Measurements from ENCODE around the gene CLCNKB.
"Not testable (repeated sequence)": the region's sequence is repeated elsewhere in the genome, so short reads cannot be mapped to it uniquely, and the experiment has no call there.

Gene CLCNKB

DNA sequence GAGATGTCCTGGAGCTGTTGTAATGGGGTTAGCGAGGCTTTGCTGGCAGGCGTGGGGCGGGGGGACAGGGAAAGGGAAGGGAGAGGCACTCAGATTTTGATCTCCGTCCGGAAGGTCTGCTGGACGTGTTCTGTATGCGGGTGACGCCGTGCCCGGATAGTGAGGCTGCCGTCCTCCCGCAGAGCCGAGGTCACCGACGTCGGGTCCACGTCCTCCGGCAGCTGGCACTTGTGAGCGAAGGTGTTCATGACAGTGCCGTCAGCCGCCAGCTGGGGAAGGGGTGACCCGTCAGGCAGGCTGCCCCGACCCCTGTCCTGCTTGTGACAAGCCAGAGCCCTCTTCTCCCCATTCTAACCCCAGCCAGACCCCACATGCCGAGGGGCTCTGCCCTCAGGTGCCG, 28.1 kb upstream of the CLCNKB start:
- no peak for DNase-seq (ENCODE audit: low spot score)

DNA sequence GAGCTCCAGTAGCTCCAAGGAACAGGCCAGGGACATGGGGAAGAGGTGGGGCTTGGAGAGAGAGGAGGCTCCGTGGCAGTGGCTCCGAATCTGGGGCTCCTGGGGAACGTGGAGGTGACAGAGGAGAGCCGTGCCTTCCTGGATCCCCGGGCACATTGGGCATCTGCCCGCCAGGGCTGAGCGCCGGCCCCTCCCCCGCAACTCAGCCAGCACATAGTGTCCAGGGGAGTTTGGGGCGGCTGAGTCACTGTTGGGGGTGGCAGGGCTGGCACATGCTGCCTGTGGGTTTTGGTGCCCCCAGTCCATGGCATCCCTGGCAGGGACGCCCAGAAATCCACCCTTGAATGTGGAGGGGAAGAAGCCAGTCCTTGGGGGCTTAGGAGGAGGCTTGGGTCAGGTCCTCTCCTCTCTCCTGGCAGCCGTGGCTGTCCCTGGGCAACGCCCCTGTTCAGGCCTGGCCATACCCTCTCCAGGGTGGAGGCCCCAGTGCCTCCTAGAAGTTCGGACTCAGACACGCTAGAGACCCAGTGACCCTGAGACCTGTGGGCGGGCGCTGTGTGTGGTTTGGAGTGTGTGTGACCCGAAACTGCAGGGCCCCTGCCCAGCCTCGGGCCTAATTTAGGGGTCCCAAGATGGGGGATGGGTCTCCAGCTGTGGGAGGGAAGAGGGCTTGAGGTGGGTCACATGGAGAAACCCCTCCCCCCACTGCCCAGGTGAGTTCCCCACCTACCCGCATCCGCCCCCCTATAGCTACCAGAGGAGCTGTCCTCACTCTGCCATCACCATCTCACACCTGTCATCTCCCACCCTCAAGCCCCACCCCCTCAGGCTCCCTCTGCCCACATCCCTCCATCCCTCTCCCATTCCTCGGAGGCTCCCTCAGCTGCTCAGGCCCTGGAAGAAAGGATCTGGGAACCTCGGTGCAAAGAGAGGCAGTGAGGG, 27.4 kb upstream of the CLCNKB start:
- no peak for DNase-seq (ENCODE audit: low spot score)

DNA sequence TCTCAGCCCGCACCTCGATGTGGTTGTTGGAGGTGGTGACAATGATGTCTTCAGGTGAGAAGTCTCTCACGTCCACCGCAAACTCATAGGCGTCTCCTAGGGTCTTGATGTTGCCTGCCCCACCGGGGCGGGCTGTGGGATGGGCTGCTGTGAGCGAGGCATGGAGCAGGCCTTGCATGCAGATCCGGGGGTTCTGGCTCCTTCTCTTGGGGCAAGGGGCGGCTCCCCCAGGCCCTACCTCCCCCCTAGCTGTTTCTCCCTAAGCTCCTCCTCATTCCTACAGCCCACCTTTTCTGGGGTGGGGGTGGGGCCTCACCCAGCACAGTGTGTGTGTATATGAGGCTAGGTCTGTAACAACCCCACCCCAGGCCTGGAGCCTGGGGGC, 26.5 kb upstream of the CLCNKB start:
- DNase-seq (ENCODE audit: low spot score) = no peak

DNA sequence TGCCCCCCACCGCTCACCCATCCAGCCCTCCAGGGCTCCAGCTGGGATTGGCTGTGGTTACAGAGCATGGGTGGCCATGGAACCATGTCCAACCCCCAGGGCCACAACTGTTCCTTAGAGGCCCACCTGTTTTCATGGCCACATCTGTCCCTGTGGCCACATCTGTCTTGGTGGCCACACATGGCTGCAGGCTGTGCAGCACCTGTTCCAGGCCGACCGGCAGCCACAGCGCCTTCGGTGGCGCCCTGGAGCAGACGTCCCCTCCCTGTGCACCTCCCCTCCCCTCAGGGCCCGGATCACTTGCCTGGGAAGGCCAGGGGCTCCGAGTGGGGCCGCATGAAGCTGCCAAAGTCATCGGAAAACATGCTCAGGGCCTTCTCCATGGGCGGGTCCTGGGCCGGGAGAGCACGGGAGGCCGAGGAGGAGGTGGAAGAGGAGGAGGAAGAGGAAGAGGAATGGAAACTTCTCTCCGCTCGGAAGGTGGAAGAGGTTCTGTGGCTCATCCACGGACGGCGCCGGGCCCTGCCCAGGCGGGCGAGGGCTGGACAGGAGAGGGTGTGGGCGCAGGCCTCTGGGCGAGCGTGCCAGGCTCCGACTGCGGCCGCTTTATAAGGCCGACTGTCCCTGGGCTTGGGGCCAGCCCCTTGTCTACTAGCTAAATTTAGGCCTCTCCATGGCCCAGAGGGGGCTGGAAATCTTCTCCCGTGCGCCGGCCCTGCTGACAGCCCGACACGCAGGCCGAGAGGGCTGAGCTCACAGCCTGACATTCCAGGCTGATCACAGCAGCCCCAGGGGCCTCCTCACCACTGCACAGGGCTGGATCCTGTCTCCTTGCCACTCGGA, 25.9 kb upstream of the CLCNKB start, which contains the start of gene HSPB7:
Gene HSPB7, minus strand, starts transcription at position 583 of the 843 bp plus-strand sequence. Its CDS starts 80 bp downstream, at position 503.
- peak; percentile 97 for DNase-seq (ENCODE audit: low spot score)

DNA sequence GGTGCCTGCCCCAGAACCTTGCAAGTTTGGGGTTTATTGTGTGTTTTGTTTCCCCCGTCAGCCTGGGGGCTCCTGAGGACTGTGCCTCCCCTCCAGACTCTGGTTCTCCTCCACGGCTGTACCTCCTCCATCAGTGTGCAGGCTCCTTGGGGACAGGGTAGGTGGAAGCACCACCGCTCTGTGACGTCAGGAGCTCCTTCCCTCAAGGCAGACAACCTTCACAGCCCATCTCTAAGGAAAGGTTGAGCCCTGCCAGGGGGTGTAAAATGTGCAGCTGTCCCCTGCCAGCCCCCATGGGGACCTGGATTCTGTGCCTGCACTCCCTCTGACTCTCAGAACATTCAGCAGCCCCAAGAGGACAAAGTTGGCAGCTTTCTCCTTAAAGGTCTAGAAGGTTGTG, 25.3 kb upstream of the CLCNKB start:
- DNase-seq (ENCODE audit: low spot score) = no peak

DNA sequence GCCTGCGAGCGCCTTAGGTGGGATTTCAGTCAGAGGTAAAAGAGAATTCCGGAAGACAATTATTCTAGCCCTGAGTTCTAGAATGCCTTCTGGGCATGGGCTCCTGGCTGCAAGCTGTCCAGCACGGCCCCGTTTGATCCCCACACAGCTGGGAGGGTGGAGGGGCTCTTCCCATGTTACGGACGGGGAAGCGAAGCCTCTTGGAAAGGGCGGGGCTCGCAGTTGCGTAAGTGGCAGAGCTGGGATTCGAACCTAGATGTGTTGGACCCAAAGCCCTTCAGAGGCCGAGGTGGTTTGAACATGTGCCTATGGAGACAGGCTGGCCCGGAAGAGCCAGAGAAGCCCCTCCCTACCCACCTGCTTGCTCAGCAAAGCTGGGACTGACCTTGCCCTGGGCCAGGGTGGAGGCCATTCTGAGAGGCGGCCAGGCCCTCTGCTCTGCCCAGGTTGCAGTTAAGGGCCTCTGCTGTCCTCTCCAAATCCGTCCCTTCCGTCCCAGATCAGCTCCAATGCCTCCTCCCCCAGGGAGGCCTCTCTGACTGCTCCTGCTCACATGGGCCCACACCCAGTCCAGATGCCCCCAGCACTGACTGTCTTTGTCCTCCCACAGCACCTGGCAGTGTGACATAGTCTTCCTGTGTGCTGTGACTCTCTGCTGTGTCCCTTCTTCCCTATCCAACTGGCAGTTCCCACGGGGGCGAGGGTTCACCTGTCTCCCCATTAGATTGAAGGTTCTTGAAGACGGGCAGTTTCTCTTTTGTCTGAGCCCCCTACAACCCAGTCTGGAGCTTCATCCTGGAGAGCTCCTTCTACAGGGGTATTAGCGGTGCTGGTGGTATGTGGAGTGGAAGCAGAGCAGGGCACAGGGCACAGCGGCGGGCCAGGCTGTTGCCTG, 24.6 kb upstream of the CLCNKB start:
- DNase-seq (ENCODE audit: low spot score) = no peak

DNA sequence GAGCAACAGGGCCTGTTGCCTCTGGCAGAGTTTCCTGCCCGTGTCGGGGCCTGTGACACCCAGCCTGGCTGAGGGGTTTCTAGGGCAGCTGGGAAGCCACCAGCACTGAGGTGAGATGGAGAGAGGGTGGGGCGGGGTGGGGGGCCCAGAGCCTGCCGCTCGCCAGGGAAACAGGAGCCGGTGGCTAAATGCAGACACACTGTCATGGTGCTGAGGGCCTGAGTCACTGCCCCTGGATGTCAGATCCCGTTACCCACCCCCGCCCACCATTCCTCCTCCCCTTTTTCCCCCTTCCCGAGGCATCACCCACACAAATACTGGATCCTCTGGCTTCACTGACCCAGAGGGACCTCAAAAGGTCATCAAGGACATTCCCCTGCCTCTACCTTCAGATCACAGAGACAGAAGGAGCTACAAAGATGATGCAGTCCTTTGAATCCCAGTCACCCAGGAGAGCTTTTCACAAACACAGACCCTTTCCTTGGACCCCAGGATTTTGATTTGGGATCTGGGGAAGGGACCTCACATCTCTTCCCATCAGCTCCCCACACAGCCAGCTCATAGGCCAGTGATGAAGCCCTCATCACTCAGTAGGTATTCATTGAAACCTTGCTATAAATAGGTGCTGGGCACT, 23.8 kb upstream of the CLCNKB start:
- no peak for DNase-seq (ENCODE audit: low spot score)

DNA sequence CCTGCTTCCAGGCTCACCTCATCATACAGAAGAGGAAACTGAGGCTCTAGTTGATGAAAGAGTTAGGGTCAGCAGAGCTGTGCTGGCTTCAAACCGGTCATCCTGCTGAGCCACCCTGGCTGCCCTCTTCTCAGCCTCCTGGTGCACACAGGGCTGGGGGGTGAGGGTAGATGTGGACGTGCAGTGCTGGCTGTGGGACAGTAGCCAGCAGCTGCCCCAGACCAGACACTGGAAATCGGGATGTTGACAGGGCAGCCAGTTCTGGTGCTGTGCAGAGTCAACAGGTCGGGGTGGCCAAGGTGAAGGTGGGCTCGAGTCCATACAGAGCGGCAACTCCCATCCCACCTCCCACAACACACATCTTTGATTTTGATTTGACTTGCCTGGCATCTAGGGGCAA, 23.3 kb upstream of the CLCNKB start:
- no peak for DNase-seq (ENCODE audit: low spot score)

DNA sequence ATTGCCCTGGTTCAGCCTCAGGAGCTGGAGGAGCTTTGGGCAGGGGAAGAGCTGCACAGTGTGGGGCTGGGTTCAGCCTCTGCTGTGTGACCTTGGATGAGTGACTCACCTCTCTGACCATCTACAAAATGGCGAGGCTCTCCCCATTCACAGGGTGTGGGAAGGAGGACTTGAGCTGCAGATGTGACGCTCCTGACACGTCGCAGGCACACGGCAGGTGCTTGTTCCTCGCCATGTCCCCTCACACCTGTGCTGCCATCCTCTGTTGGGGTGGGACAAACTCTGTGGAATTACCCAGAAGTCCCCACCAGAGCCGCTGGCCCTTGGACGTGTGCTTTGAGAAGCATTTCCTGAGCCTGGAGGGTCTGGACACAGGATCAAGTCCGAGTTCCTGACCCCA, 22.7 kb upstream of the CLCNKB start:
- not testable (repeated sequence) for DNase-seq (ENCODE audit: low spot score)

DNA sequence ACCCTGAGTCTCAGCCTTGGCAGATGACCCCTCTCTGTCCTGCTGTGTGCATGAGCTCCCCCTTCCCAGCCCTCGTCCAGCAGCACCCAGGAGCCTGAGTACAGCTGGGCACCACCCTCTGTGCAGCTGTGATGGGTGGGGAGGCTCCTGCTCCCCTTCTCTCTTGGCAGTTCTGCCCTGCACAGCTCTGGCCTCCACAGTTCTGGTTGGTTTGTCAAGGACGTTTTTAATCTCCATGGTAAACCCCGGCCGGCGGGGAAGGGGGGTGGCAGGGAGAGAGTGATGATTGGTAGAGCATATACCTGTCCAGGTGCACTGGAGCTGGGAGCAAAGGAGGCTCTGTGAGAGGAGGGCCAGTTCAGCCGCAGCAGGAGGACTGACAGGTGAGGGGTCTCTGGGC, 21.9 kb upstream of the CLCNKB start, which contains the start of gene CLCNKA:
Gene CLCNKA, plus strand, starts transcription at position 356 of the 400 bp plus-strand sequence. CDS start 584 bp downstream, outside the sequence.
- DNase-seq (ENCODE audit: low spot score) = no peak

DNA sequence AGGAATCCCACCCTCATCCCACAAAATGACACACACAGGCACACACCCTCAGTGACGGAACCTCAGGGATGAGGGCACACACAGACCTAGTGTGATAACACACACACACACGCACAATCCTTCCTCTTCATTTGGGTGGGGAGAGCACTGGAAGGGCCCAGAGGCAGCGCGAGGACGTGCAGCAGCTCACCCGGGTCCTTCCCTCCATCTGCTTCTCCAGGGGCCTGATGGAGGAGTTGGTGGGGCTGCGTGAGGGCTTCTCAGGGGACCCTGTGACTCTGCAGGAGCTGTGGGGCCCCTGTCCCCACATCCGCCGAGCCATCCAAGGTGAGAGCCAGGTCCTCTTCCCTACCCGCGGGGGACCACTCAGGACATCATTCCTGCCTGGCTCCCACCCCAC, 21.2 kb upstream of the CLCNKB start:
- DNase-seq (ENCODE audit: low spot score) = no peak

DNA sequence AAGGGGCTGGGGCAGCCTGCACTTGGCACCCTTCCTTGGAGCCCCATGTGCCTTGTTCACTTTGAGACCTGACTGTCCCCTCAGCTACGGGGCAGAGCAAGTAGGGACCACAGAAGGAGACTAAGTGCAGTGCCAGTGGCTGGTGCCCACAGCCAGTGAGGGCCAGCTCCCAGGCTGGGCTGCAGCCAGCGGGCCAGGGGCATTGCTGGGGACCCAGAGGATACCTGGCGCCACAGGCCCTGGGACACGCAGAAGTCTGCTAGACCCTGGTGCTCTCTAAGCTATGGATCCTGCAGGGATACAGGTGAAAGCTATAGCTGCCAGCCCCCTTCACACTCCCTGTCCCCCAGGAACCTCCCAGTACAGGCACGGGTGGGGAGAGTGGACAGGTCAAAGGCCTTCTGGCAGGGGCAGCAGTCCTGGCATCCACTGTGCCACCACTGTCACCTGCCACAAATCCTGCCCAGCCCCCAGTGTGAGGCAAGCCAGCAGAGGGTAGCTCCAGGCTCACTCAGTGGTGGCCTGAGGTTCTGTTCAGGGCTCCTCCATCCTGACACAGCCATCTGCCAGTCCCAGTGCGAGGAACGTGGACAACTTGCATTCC, 20.4 kb upstream of the CLCNKB start:
- DNase-seq (ENCODE audit: low spot score) = no peak

DNA sequence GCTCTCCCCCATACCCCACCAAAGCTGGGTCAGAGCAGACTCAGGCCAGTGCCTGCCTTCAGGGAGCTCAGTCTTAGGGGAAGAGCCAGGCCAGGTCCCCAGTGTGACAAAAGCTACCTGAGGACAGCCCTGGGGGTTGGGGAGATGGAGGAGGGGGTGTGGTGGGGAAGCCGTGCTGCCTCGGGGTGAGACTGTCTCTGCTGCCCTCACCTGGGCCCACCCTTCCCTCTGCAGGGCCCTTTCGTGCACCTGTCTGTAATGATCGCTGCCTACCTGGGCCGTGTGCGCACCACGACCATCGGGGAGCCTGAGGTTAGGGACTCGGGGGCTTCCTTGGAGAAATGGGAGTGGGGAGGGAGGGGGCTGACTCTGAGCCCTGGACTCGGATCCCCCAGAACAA, 17.3 kb upstream of the CLCNKB start:
- DNase-seq (ENCODE audit: low spot score) = not testable (repeated sequence)

DNA sequence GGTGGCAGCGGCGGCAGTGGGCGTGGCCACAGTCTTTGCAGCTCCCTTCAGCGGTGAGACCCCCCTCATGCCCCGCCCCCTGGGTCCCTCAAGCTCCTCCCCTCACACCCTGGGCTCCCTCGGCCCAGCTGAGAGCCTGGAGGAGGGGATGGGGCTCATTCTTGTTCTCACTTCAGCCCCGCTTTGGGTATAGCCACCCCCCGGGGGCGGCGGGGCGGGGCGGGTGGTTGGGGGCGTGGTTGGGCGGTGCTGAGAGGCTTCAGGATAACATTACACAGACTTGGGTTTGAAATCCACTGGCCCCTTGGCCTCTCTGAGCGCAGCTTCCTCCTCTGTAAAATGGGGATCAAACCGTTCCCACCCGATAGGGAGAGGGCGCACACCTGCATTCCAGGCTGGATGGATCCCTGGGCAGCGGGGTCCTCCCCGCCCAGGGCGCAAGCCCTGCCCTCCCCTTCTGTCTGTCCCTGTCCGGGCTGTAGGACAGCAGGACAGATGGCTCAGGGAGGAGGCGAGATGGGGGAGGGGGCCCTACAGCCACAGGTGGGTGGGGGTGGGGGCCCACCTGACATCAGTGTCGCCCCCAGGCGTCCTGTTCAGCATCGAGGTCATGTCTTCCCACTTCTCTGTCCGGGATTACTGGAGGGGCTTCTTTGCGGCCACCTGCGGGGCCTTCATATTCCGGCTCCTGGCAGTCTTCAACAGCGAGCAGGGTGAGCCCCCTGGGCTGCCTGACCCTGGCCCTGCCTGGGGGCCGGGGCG, 16.7 kb upstream of the CLCNKB start:
- peak; percentile 62 for DNase-seq (ENCODE audit: low spot score)

DNA sequence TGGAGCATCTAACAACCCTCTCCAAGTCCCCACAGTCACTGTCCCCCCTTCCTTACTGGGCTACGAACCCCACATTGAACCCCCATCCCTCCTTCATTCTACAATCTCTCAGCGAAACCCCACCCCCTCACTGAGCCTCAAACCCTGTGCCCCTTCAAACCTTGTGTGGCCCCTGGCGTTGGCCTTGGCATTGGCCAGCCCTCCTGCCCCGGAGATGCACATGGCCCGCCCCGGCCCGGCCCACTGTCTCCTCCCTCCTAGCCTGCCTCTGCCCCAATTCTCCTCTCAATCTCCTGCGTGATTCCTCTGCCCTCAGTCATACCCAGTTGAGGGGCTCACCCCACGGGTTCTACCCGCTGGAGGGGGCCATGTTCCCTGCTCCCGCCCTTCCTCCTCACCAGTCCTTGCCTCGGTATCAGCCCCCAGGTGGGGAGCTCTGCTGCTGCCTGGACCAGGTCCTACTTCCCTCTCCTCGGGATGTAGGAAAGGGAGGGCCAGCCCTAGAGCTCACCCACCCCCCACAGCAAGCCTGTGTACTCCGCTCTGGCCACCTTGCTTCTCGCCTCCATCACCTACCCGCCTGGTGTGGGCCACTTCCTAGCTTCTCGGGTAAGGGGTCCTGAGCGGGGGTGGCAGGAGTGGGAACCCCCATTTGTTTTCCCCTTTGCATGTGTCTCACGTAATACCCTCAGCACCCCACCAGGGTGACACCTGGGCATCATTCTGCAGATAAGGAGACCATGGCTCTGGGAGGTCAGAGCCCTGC, 15.2 kb upstream of the CLCNKB start:
- DNase-seq (ENCODE audit: low spot score) = no peak

DNA sequence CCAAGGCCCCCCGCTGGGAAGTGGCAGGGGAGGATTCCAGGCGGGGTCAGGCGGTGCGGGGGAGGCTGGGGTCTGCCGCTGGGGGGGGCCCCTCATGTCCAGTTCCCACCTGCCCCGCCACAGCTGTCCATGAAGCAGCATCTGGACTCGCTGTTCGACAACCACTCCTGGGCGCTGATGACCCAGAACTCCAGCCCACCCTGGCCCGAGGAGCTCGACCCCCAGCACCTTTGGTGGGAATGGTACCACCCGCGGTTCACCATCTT, 14.6 kb upstream of the CLCNKB start:
- not testable (repeated sequence) for DNase-seq (ENCODE audit: low spot score)

DNA sequence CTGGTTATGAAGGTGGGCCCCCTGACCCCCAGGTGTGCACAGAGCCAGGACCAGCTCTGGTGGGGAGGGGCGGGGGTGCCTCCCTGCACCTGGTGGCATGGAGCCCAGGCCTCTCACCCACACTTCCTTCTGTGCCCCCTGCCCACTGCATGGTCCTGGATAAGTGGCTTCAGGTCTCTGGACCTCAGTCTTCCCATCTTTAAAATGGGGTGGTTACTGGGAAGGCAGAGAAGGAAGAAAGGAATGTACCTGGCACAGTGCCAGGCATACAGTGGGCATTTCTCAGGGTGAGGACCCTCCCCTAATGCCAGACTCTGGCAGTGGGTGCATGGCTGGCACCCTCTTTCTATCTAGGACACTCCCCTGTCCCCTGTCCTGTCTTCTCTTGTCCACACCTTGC, 14.3 kb upstream of the CLCNKB start:
- no peak for DNase-seq (ENCODE audit: low spot score)

DNA sequence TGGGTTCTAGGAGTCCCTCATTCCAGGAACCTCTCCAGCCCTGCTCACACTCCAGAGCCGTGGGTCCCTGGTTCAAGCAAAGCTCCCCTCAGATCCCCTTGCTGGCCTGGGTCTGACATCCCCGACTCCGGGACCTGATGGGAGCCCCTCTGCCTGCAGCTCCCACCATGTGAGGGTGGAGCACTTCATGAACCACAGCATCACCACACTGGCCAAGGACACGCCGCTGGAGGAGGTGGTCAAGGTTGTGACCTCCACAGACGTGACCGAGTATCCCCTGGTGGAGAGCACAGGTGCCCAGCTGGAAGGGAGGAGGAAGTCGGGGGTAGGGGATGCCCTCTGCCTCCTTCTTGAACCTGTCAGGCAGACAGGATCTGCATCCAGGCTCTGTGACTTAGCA, 12.0 kb upstream of the CLCNKB start:
- no peak for DNase-seq (ENCODE audit: low spot score)

DNA sequence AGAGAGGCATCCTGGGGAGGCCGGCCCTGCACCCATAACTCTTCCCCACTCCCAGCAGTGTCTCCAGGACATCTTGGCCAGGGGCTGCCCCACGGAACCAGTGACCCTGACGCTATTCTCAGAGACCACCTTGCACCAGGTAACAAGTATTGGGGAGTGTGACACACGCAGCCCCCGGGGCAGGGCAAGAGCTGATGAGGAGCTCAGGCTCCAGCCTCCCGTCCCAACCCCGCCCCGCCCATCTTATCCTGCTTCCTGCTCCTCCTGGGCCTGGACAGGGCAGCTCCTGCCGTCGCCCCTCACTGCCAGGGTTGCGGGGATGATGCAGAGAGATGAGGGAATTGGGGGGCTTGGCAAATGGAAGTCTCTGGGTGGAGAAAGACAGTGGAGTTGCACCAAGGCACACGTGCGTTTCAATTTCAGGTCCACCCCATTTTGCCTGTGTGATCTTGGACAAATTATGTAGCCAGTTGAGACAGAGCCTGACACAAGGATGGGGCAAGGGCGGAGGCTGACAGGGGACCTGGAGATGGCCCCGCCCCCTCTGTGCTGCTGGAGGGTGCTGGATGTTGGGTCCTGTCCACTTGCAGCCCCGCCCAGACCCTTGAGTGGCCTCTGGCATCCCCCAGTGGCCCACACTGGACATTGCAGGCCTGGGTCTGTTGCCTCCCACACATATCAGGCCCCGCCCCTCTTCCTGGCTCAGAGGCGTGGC, 11.0 kb upstream of the CLCNKB start:
- peak; percentile 89 for DNase-seq (ENCODE audit: low spot score)
